Activated CD8-positive, alpha-beta memory T cell treated with anti-CD3 and anti-CD28 coated beads for 4 hours (primary cell): ENCODE results near the gene RHOT2.

ENCODE experiments used
- DNase-seq, 2 donors: peaks; one replicate each; pipeline ENCODE4 v3.0.0-alpha.2; 2020; ENCODE audit warnings: low read depth in 2 of 2

Gene RHOT2

DNA sequence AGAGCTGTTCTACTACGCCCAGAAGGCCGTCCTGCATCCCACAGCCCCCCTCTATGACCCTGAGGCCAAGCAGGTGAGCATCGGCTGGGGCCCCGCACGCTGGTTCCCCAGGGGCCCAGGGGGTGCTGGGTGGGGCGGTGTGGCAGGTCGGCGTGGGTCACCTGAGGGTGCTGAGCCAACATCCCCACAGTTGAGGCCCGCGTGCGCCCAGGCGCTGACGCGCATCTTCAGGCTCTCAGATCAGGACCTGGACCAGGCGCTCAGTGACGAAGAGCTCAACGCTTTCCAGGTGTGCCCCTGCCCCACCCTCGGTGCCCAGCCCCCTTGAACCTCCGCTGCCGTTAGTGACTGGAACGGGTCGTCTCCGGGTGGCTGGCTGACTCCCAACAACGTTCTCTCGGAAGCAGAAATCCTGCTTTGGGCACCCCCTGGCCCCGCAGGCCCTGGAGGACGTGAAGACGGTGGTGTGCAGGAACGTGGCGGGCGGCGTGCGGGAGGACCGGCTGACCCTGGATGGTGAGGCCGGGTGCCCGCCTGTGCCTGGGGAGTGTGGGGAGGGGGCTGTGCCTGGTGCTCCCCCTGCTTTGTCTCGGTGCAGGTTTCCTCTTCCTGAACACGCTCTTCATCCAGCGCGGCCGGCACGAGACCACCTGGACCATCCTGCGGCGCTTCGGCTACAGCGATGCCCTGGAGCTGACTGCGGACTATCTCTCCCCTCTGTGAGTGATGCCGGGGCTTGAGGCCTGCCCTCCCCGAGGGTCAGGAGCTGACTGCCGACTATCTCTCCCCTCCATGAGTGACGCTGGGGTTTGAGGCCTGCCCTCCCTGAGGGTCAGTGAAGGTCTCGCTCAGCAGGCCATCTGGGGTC, 2.8 kb downstream of the RHOT2 start:
- DNase-seq = no peak

- DNase-seq = no peak
Measured at GRCh38 chr16:671353-672131, 3.6 kb downstream of the RHOT2 start.

DNA sequence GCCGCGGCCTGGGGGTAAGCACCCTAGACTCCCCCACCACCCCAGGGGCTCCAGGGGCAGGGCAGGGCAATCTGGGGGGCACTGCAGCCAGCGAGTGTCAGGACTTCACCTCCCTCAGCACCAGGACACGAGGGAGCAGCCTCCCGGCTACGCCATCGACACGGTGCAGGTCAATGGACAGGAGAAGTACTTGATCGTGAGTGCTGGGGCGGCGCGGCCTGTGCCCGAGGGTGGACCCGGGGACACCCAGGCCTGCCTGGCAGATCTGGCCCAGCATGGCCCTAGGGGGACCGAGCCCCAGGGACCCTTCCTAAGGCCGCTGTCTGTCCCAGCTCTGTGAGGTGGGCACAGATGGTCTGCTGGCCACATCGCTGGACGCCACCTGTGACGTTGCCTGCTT, 4.4 kb downstream of the RHOT2 start:
- no peak for DNase-seq

DNA sequence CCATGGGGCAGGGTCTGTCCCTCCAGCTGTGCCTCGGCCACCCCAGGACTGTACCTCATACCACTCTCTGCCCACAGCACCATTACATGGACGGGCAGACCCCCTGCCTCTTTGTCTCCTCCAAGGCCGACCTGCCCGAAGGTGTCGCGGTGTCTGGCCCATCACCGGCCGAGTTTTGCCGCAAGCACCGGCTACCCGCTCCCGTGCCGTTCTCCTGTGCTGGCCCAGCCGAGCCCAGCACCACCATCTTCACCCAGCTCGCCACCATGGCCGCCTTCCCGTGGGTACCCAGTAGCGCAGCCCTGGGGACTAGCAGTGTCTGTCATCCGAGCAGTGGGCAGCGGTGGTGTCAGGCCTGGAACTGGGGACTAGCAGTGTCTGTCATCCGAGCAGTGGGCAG, 4.9 kb downstream of the RHOT2 start:
- no peak for DNase-seq

DNA sequence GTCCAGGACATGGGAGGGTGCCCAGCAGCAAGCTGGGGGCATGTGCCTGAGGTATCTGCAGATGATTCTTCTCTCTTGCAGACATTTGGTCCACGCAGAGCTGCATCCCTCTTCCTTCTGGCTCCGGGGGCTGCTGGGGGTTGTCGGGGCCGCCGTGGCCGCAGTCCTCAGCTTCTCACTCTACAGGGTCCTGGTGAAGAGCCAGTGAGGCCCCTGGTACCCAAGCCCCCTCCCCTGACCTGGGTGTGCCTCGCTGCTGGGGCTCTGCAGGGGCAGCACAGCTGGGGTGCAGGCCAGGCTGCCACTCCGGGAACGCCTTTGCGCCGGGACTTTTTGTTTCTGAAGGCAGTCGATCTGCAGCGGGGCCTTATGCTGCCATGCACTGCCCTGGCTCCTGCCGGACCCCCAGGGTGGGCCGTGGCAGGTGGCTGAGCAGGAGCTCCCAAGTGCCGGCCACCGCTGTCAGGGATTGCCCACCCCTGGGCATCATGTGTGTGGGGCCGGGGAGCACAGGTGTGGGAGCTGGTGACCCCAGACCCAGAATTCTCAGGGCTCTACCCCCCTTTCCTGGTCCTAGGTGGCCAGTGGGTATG, 5.6 kb downstream of the RHOT2 start:
- no peak for DNase-seq

DNA sequence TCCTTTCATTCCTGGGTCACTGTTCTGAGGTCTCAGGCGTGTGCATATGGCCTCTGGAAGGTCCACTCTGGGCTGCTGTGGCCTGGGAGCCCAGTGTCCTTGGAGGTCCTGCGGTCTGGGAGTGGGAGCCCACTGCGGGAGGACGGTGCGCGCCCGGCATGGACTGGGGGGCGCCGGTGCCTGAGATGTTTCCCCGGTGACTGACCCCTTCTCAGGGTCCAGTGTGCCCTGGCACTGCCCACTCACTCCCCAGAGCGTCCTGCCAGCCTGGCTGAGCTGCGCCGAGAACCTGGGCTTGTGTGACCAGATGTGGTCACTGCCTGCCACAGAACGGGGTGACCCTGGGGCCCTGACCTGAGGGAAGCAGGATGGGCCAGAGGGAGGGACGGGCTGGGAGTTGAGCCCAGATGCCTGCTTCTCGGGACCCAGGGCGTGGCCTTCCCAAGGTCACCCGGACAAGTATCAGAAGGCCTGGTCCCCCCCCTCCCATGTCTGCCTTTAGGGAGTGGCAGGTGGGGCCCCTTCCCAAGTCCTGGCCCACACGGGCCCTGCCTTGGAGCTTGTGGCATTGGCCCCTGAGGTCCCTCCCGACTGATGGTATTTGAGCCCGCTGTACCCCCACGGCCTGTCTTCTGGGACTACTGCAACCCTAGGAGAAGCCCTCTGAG, 6.4 kb downstream of the RHOT2 start:
- no peak for DNase-seq

DNA sequence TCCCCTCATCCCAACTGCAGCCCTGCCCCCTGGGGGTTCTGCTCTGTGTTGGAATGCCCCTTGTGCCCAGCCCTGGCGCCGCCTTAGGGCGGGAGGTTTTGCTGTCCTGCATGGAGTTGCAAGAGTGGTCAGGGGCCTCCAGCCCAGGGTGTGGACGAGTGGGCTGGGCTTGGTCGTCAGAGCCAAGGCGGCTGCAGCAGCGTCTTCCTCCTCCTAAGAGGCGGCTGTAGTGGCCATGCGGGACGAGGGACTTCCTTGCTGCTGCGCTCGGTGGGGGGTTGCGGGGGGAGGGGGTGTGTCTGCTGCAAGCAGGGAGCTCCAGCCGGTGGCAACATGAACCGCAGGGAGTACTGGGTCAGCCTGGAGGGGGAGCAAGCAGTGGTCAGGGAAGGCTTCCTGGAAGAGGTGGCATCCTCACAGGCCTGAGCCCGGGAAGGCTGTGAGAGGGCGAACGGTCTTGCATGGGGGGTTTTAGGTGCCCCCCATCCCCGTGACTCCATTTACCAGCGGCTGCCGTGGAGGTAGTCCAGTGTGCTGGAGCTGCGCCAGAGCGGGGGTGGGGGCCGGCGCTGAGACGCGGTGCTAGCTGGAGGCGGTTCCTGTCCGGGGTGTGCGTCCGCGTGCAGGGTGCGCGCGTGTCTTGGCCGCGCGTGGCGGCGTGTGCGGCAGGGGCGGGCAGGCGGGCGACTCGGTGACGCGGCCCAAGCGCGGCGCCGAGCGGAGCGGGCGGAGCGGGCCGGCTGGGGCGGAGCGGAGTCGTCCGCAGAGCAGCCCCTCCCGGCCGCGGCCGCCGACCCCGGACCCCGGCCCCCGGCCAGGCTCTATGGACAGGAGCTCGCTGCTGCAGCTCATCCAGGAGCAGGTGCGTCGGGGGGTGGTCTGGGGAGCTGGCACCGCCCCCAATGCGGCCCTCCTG, 7.3 kb downstream of the RHOT2 start, which contains the start of gene RHBDL1:
TSS of gene RHBDL1 (plus strand) at position 704 of the 916 bp plus-strand sequence. CDS start at position 824, 120 bp downstream.
- no peak for DNase-seq

- DNase-seq = no peak
Measured at GRCh38 chr16:675884-676564, 8.1 kb downstream of the RHOT2 start.

DNA sequence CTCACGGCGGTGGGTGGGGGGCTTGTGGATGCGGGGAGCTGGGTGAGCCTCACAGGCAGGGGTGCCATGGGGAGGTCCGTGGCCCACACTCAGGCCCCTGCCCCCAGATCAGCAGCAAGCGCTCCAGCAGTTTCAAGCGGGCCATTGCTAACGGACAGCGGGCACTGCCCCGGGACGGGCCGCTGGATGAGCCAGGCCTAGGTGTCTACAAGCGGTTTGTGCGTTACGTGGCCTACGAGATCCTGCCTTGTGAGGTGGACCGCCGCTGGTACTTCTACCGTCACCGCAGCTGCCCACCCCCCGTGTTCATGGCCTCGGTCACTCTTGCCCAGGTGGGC, 8.6 kb downstream of the RHOT2 start:
- no peak for DNase-seq

DNA sequence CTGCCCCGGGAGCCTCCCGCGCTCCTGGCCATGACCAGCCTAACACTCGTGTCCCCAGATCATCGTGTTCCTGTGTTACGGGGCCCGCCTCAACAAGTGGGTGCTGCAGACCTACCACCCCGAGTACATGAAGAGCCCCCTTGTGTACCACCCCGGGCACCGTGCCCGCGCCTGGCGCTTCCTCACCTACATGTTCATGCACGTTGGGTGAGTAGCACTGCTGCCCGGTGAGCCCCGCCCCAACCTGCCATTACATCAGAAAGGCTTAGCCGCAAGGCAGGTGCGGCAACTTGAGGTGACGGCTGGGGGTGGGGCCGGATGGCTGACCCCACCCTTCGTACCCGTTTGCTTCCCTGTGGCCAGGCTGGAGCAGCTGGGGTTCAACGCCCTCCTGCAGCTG, 9.0 kb downstream of the RHOT2 start:
- DNase-seq = no peak

GRCh38 chr16:677316-678190, 9.6 kb downstream of the RHOT2 start:
- DNase-seq = no peak

- DNase-seq = no peak
Measured at GRCh38 chr16:678209-678857, 10.4 kb downstream of the RHOT2 start.

DNA sequence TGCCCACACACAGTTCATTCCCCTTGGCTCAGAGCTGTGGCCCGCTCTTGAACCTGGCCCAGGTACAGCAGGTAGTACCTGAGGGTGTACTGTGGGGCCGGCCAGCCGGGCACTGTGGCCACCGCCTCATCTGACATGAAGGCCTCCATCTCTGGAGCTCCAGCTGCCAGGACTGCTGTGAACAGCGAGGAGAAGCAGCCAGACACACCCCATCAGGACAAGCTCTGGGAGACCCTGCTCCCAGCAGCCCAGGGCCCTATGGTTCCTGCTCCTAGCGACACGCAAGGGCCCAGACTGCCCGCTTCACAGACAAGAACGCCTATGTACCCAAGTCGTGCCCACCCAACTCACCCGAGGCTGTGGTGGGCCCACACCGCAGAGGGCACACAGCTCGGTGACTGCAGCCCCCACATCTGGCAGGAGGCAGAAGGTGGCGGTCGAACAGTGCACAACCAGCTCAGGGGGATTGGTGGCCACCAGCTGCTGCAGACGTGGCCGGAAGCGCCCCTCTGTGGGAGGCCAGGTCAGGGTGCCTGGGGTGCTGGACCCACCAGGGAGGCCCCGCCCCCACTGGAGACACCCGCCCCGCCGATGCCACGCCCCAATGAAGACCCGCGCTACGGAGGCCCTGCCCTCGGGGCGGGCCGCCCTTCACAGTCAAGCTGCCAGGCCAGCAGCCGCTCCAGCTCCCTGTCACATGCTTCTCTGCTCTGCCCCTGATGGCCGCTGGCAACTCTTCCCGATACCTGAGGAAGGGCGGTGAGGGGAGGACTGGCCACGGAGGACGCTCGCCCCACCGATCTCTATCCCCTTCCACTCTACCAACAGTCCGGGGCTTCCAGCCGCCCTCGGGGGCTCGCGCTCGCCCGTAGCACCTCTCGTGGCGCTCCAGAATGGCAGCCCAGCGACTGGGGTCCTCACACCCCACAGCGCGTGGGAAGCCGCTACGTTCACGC, 11.2 kb downstream of the RHOT2 start:
- no peak for DNase-seq

DNA sequence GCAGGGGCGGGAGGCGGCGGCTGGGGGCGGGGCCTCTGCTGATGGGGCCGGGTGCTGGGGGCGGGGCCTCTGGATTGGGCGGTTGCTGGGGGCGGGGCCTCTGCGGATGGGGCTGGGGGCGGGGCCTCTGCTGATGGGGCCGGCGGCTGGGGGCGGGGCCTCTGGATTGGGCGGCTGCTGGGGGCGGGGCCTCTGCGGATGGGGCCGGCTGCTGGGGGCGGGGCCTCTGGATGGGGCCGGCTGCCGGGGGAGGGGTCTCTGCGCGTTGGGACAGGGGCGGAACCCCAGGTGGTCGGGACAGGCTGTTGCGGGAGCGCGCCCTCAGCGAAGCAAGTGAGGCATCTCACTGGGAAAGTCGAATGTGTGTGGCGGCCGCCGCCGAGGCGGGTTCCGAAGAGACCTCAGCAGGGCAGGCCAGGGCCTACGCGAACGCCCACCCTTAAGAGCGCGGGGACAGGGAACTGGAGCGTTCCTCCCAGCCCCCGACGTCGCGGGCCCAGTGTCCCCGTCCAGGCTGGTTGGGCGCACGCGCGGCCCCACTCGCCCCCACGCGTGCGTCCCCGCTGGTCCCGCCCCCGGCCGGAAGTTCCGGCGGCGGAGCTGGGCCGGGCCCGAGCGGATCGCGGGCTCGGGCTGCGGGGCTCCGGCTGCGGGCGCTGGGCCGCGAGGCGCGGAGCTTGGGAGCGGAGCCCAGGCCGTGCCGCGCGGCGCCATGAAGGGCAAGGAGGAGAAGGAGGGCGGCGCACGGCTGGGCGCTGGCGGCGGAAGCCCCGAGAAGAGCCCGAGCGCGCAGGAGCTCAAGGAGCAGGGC, 12.1 kb downstream of the RHOT2 start, which contains the start of gene STUB1:
TSS of gene STUB1 (plus strand) at position 597 of the 811 bp plus-strand sequence. CDS start at position 713, 116 bp downstream.
- DNase-seq = peak; percentile 77 to 78

DNA sequence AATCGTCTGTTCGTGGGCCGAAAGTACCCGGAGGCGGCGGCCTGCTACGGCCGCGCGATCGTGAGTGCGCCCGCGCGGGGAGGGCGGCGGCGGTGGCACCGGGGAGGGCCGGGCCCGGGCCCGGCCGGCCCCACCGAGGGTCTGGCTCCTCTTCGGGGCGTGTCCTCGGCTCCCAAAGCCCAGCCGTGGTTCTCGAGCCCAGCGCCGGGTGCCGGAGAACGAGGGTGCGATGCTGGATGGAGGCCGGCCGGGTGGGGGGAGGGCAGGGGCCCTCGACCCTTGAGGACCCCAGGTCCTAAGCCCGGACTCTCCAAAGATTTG, 12.7 kb downstream of the RHOT2 start:
- DNase-seq = no peak

DNA sequence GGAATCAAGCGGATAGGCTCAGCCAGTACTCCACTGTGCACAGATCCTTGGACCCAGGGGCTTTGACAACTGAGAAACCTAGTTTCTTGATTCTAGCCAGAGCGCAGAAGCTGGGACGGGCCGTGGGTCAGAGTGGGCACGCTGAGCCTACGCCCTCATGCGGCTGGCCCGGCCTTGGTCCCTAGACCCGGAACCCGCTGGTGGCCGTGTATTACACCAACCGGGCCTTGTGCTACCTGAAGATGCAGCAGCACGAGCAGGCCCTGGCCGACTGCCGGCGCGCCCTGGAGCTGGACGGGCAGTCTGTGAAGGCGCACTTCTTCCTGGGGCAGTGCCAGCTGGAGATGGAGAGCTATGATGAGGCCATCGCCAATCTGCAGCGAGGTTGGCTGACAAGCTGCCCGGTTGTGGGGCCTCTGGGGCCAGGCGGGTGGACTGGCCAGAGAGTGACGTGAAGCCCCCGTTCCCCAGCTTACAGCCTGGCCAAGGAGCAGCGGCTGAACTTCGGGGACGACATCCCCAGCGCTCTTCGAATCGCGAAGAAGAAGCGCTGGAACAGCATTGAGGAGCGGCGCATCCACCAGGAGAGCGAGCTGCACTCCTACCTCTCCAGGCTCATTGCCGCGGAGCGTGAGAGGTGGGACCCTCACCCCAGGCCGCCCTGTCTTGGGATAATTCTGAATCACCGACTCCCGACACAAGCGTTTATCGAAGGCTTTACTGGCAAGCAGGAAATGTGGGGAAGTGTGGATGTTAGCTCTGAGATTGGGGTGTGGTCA, 13.2 kb downstream of the RHOT2 start:
- no peak for DNase-seq
